GM18870 (cell line): ENCODE results near the gene ITPR2.
A peak's percentile ranks its signal among the peaks of the same experiment; 100 is the strongest.
"Not testable (repeated sequence)": the region's sequence is repeated elsewhere in the genome, so short reads cannot be mapped to it uniquely, and the experiment has no call there.

Experiments
- ATAC-seq: cut with Tn5 transposase; IDR thresholded peaks from one replicate; pipeline ENCODE4 v1.9.1; 2021; ENCODE audit warnings: moderate library complexity; ENCODE audit not compliant: unreplicated experiment

The ITPR2 gene

DNA sequence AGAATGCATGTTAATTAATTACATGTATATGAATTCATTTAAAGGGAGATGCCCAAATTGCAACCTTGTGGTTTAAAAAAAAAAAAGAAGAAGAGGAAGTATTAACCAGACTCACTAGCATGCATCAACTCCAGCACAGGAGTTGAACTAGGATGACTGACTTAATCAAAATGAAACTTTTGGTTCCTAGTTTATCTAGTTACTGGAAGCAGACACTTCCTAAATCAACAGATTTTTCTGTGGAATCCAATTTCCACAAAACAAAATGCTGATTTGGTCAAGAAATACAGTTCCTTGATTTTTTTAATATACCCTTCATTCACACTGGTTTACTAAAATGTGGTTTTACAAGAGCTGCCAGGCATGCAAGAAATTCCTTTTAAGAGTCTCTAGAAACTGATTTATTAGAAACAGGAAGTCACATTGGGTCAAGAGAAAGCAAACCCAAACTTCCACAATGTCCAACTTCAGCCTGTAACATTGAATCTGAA is 41.6 kb downstream of the ITPR2 start:
- peak; percentile 61 for ATAC-seq

DNA sequence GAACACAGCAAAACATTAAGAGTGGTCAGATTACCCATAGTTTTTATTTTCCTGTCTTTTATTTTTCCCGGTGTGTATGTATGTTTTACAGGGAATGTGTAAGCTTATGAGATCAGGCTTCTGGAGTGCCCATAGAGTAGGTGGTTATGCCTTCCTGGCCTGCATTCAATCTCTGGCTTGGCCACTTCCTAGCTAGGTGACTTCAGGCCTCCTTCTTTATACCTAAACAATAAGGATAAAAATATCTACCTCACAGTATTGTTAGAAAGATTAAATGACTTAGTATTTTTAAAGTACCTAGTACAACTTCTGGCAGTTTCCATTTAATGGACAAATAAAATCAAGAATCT is 42.4 kb downstream of the ITPR2 start:
- no peak for ATAC-seq

DNA sequence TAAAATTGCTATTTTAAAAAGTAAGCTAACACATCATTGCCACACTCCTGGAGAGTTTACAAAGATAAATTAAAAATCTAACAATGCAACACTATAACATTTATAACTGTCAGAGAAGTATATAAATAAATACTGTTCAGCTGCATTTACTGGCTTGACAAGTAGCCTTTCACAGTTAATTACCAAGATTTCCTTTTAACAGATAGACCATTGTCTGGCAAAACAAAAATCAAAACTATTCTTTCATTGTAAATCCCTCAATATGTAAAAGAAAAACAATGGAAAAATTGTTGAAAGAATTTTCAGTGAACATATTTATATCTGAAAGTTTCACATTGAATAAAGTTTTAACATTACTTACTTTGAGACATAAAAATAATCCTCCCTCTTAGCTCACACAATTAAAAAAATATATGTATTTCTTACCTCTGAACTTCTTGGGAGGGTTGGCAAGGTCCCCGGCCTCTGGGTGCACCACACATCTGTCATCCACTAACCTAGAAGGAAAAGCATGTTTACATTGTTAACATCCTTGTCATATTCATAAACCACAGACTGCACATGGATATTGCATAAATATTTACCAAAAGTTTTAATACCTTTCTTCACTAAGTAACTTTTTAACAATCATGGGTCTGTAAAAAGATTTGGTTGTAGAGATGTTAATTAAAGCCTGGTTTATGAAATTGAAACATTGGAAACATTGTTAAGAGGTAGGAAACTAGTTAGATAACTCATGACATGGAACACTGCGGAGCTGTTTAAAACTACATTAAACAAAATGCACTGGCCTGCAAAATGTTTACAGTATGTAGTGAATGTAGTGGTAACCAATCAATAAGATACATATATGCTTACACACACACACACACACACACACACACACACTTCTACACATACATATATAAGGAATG is 43.0 kb downstream of the ITPR2 start:
- no peak for ATAC-seq

DNA sequence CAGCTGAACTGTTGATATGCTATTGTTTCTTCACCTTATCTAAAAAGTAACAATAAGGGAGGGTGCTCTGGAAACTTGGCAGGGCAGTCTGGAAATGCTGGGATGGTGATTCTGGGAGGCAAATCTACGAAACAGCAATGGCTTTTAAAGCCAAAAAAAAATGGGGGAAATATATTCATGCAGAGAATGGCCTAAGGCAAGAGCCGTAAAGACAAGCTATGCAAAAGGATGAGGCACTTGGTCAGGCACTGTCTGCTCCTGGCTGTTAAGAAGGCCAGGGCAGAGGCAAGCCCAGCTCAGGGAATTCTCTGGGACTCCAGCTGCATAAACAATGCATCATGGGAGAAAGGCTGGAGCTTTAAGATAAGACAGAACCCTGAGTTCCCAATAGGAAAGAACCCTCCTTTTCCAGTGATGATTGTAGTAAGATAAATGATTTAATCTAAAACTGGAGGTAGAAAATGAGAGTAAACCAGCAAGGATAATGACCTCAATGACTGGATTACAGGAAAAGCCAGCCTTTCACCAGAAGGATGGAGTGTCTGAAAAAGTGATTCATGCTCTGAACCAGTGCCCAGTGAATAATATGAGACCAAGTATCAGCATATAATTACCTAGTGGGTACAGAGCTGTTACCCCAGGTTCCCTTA is 46.0 kb downstream of the ITPR2 start:
- ATAC-seq: no peak

DNA sequence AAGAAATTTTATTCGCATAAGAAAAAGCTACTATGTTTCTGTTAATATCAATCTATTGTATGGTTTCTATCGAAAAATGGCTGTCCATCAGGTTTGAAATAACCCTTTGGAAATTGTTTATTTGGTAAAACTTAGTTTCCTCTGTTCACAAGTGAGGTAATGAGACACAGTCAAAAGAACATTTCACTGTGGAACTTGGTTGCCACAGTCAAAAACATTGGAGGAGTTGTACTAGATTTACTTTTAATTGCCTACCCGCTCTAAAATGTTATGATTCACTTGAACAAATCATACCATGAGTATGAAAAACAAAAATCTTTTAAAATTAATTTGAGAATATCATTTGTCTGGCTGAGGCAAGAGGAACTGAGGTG is 46.5 kb downstream of the ITPR2 start:
- ATAC-seq: no peak

DNA sequence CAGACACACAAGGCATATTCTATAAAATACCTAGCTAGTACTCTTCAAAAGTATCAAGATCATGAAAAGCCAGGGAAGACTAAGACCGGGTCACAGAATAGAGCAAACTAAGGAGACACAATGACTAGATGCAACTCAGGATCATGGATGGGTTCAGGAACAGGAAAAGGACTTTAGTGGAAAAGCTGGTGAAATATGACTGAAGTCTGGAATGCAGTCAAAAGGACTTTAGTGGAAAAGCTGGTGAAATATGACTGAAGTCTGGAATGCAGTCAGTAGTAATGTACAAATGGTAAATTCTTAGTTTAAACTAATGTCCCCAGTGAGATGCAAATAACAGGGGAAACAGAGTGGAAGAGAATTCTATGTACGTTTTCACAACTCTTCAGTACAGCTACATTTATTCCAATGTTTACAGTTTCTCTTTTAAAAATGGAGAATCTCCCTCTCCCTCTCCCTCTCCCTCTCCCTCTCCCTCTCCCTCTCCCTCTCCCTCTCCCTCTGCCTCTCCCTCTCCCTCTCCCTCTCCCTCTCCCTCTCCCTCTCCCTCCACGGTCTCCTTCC is 49.1 kb downstream of the ITPR2 start:
- not testable (repeated sequence) for ATAC-seq

DNA sequence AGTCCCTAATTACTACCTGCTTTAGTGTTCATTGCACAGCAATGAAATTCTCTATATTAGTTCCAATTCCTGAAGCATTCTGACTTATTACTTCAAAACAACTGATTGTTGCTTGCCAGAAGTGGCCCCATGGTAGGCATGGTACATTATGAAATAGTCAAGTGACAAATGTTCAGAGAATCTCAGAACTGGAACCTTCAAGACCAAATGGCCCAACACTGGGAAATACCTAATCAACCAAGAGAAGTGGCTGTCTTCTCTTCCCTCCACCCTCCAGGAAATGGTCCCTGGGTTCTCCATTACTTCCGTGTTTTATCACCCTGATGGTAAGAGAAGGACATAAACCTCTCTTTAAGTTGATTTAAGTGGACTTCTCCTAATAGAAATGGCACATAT is 49.9 kb downstream of the ITPR2 start:
- no peak for ATAC-seq

DNA sequence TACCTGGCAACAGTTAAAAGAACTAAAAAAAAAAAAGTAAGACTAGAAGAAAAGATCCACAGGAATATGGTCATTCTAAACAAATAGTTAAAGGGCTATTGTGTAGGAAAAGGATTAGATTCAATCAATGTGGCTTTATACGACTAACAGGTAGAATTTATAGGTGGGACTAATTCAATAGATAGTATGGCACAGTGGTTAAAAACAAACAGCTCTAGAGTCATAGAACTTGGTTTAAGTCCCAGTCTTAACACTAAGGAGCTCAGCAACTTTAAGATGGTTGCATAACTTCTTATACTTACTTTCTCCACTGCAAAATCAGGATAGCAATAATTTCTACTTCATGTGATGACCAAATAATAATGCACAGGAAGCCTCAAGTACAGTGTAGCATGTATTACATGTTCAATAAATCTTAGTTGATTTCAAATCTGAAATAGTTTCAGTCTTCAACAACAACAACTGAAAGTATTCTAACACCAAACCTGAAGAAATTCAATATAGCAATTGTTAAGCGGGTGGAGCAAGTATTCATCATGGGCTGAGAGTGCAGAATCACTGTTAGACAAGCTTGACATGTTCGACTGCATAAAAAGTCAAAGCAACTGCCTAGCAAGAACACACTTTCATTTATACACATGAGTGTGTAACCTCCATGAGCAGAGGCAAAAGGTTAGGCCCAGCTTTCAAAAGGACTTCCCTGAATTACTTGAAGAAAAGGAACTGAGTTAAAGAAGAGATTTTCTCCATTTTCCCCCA is 50.4 kb downstream of the ITPR2 start:
- no peak for ATAC-seq

DNA sequence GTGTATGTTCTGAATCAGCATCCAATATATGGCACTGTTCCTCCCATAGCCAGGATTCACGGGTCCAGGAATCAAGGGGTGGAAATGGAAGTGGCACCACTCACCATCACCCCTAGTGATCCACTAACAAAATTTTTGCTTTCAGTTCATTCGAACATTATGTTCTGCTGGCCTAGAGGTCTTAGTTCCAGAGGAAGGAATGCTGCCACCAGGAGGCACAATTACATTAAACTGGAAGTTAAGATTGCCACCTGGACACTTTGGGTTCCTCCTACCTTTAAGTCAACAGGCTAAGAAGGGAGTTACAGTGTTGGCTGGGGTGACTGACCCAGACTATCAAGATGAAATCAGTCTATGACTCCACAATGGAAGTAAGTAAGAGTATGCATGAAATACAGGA is 52.3 kb downstream of the ITPR2 start:
- ATAC-seq: not testable (repeated sequence)

DNA sequence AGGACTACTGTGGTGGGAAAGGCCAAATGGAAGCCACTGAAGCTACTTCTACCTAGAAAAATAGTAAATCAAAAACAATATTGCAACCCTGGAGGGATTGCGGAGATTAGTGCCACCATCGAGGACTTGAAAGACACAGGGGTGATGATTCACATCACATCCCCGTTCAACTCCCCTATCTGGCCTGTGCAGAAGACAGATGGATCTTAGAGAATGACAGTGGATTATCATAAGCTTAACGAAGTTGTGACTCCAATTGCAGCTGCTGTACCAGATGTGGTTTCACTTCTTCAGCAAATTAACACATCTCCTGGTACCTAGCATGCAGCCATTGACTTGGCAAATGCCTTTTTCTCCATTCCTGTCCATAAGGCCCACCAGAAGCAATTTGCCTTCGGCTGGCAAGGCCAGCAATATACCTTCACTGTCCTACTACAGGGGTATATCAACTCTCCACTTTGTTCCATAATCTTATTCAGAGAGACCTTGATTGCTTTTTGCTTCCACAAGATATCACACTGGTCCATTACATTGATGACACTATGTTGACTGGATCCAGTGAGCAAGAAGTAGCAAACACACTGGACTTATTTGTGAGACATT is 54.7 kb downstream of the ITPR2 start:
- not testable (repeated sequence) for ATAC-seq

DNA sequence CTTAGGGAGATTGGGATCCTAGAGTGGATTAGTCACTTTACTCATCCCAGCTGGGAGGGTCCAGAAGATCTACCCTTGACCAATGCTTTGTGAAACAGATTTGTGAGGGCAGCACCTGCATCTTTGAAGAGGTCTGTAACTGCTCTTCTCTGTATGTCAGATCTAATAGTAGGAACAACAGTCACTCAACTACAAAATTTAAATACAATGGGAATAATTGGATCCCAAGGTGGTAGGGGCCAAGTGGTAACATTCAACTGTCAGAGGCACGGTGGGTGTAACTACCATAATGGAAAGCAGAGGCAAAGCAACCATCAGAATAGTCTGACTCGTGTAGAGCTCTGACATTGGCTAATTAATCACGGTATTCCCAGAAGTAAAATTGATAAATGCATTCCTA is 55.8 kb downstream of the ITPR2 start:
- ATAC-seq: no peak

DNA sequence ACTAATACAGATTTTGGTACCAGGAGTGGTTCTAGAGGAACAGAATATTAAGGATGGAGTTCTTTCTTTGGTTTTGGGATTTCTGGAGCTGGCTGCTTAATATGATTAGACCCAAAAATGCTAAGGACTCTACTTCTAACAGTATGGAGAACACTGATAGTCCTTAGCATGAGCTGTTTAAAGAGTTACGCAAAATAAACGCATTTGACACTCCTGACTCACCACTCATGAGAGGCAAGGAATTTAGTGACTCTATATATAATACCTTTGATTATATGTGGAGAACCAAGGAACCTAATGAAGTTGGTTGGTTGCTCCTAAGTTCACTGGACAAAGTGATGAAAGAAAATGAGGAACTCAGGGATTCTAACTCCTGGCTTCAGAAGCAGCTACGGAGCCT is 57.0 kb downstream of the ITPR2 start:
- not testable (repeated sequence) for ATAC-seq

DNA sequence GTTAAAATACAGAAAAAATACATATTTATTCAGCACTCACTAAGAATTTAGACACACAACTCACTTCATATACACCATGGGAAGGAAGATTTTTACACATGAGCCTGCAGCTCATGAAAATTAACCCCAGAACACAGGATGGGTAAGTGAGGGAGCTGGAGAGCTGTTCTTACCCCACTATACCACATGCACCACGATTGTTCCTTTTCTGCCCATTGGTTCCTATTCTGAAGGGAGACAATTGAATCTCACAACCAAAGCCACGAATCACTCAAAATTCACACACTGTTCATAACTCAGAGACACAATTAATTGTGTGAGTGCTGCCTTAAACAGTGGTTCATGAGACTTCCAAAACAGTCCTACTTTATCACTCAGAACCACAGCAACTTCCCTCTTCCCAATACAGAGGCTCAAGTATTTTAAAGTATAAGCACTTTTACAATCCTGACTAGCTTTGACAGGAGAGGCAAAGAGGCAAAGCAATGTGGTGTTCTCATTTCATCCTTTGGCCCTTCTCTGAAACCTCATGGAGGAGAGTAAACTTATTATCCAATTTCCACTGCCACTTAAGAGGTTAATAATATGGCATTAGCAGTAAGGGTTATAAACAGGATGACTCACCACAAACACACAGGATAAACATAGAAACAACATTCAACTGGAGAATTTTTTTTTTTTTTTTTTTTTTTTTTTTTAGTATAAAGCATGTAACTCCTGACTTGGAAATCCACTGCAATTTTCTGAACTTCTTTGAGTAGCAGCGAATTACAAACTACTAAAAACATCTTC is 59.5 kb downstream of the ITPR2 start:
- no peak for ATAC-seq

DNA sequence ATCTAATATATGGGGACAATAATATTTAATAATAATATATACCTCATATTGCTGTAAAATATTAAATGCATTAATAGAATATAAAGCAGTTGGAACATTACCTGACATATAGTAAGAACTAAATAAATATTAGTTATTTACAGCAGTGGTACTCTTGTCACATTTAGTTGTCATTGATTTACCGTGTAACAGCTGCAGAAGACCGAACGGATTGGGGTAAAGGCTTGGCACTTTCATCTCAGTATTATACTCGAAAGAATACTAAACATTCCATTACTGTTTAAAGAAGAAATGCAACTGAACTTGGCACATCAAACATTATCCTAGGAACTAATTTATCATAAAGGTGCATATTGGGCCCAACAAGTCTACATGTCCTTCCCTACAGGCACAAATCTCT is 61.1 kb downstream of the ITPR2 start:
- ATAC-seq: no peak

DNA sequence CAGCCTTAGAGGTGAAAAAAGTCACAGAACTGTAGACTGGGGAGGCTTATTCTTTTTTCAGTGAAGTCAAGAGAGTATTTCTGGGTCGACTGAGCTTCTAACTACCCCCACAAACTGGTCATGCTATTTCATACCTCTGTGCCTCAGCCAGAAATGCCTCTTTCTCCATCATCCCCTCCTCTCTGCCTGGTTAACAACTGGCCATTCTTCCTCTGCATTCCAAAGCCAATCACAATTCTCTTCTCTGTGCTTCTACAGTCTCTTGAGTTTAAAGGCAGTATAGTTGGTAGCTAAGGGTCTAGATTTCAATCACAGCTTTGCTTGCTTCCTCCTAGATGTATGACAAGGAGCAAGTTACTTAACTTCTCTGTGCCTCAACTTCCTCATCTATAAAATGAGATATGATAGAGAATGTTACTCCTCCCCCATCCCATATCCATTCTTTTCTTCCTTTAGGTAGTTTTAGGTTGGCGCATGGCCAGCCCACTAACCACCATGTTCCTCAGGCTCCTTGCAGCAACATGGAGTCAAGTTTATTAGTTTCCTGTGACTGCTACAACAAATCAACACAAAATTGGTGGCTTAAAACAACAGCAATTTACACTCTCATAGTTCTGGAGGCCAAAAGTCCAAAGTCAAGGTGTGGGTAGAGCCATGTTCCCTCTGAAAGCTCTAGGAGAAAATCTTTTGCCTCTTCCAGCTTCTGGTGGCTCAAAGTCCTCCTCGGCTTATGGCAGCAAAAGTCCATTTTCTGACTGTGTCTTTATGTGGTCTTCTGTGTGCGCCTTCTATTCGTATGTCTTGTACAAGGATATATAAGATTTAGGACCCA is 62.5 kb downstream of the ITPR2 start:
- ATAC-seq: no peak

DNA sequence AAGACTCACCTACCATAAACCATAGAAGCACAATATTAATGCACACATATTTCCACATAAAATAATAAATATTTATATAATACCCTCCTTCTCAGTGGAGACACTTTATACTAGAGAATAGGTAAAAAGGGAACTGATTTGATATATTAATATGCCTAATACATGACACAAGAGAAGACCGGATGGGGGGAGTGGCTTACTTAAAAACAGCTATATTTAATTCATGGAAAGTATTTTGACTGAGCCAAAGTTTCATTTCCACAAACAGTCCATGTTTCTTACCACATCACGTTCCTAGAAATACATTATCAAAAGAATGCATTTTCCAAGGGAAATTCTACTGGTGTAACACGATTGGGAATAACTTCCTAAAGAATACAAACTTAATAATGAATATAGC is 63.4 kb downstream of the ITPR2 start:
- no peak for ATAC-seq

DNA sequence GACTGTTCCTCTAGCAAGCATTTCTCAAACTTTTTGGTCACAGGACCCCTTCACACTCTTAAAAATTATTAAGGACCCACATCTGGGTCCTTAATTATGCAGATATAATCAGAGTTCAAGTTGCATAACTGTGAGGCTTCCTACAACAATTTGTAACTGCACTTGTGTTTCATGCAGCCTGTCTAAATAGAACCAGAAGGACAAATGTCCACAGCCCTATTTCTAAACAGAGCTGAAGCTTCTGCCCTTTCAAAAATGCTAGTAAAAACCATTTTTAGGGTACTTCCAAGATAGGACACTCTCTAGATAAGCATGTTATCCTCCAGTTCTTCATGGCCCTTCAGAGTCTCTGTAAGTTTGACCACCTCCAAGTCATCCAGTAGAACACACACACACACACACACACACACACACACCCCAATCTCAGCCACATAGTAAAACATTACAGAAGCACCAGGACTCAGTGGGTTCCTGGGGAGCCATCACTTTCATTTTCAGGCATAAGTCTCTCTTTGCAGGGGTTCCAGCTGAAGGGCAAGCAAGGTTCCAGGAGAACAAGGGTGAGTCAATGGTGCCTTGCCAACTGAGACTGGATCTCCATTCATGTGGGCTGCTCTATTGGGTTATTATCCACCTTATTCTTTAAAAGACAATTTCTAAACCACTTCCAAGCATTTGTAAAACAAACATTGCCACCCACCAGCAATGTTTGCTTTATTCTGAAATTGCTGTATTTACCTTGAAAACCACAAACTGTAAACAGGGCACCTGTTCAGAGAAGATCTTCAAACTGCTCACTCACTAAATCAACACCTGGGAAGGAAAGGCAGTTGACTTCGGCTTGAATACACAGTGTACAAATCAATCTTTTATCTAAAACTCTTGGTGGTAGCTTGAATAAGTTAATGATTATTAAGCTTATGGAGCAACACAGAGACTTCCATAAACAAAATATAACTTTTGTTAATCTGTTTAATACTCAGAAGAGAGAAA is 64.1 kb downstream of the ITPR2 start:
- ATAC-seq: peak; percentile 66

DNA sequence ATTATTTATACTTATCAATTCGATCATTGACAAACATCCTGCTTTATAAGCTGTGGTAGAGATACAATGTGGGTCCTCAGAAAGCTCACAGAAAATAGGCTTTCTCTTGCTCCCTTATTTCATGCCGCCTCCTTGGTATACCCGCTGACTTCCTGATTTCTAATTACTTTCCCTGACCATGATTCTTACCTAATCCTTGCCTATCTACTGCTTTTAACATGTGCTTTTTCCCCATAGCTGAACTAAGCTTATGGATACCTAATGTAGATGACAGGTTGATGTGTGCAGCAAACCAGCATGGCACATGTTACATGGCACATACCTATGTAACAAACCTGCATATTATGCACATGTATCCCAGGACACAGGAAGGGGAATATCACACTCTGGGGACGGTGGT is 65.1 kb downstream of the ITPR2 start:
- ATAC-seq: no peak
